Measurements from ENCODE around the gene SAMD9.

DNA sequence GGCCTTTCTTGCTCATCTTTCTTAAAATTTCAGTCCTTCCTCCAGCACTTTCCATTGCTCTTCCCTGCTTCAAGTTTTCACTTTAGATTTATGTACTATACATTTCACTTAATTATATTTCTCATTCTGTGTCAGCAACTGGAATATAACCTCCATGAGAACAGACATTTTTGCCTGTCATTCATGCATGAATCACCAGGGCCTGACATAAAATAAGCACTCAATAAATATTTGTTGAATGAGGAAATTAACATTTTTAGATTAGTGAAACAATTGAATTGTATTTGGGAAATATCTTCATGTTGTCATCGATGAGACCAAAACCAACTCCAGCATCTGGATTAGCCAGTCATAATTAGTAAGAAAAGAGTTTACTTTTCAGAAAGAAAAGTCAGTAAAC, 24.3 kb upstream of the SAMD9 start:
- TF ChIP-seq EZH2 (IDR thresholded peaks at IDR 0.05; ENCODE audit: insufficient read depth, poor library complexity, severe bottlenecking) (no peak), EZH2phosphoT487 (IDR thresholded peaks at IDR 0.05; ENCODE audit: insufficient read depth, low read depth) (no peak)

All from GM23248 (cell line).